HEK293 (cell line): ENCODE data around the gene DNM1L.

Experiments used
- CTCF ChIA-PET: fragments of 350-600 bp; formaldehyde crosslinking; extraction: SDS; loops from one replicate; lab custom pipeline; 2021; ENCODE audit warnings: antibody characterized with exemption; lab: Yijun Ruan, JAX
- POLR2A ChIA-PET: fragments of 300-600 bp; formaldehyde crosslinking; extraction: SDS; loops from one replicate; lab custom pipeline; 2020; ENCODE audit warnings: antibody characterized with exemption, inconsistent platforms; lab: Yijun Ruan, JAX
- H3K27ac ChIP-seq: fragments of 200-500 bp; sonication (Bioruptor generic); 2 replicates; pipeline ENCODE4 v1.5.1; 2014; ENCODE audit warnings: low read depth, low read length, control low read depth, inconsistent platforms; ENCODE audit errors: extremely low read depth
- H3K36me3 ChIP-seq, 2 experiments: fragments of 200-500 bp in 1 of 2; sonication (Bioruptor generic) in 1 of 2; 1 replicate in 1 of 2; 2 replicates in 1 of 2; pipeline ENCODE4 v1.5.1; 2014 to 2017; ENCODE audit warnings: inconsistent platforms in 2 of 2, low read length in 2 of 2; ENCODE audit not compliant: control insufficient read depth in 2 of 2, insufficient read depth in 1 of 2
- H3K4me1 ChIP-seq: fragments of 200-500 bp; sonication (Bioruptor generic); 2 replicates; pipeline ENCODE4 v1.5.1; 2014; ENCODE audit warnings: mild to moderate bottlenecking, low read length, inconsistent platforms; ENCODE audit not compliant: control insufficient read depth, insufficient read depth
- H3K4me3 ChIP-seq: 2 replicates; pipeline ENCODE4 v1.5.1; 2011; ENCODE audit warnings: low read depth, mild to moderate bottlenecking, control low read depth, low read length, moderate library complexity
- H3K9me3 ChIP-seq: fragments of 200-500 bp; sonication (Bioruptor generic); 2 replicates; pipeline ENCODE4 v1.5.1; 2014; ENCODE audit warnings: low read depth, low read length, inconsistent platforms; ENCODE audit not compliant: control insufficient read depth, insufficient read depth
- GLIS1 ChIP-seq: fragments of 450-650 bp; formaldehyde crosslinking; IDR thresholded peaks from 2 replicates; pipeline ENCODE4 v1.5.1; 2016; ENCODE audit warnings: missing biosample characterization, missing genetic modification characterization
- IKZF3 ChIP-seq: fragments of 450-650 bp; IDR thresholded peaks from 2 replicates; pipeline ENCODE4 v1.5.0; 2018; ENCODE audit warnings: missing biosample characterization, mild to moderate bottlenecking, missing genetic modification characterization, moderate library complexity
- OSR2 ChIP-seq: fragments of 450-650 bp; formaldehyde crosslinking; IDR thresholded peaks from 2 replicates; pipeline ENCODE4 v1.5.1; 2016; ENCODE audit warnings: missing biosample characterization, missing genetic modification characterization
- PRDM1 ChIP-seq: fragments of 450-650 bp; formaldehyde crosslinking; IDR thresholded peaks from 2 replicates; pipeline ENCODE4; 2016; ENCODE audit warnings: missing biosample characterization, missing genetic modification characterization
- SETDB1 ChIP-seq: IDR thresholded peaks from one replicate; pipeline ENCODE4 v1.6.1; 2017; ENCODE audit warnings: mild to moderate bottlenecking, low read length, moderate library complexity, mixed read lengths; ENCODE audit not compliant: insufficient read length
- TRIM28 ChIP-seq: IDR thresholded peaks from 2 replicates; pipeline ENCODE4 v1.6.1; 2011; ENCODE audit warnings: low read length, control low read depth, borderline replicate concordance
- WT1 ChIP-seq: fragments of 450-650 bp; formaldehyde crosslinking; IDR thresholded peaks from 2 replicates; pipeline ENCODE4 v1.5.1; 2016; ENCODE audit warnings: missing biosample characterization, missing genetic modification characterization
- ZBTB48 ChIP-seq: fragments of 450-650 bp; formaldehyde crosslinking; IDR thresholded peaks from 2 replicates; pipeline ENCODE4 v1.5.1; 2016; ENCODE audit warnings: missing biosample characterization, missing genetic modification characterization
- ZFHX2 ChIP-seq: fragments of 450-650 bp; formaldehyde crosslinking; conservative IDR thresholded peaks from 2 replicates; pipeline ENCODE4 v1.5.1; 2016; ENCODE audit warnings: missing biosample characterization, missing genetic modification characterization
- ZFP69B ChIP-seq: fragments of 450-650 bp; formaldehyde crosslinking; IDR thresholded peaks from 2 replicates; pipeline ENCODE4 v1.5.1; 2016; ENCODE audit warnings: missing biosample characterization, missing genetic modification characterization
- ZNF132 ChIP-seq: fragments of 450-650 bp; formaldehyde crosslinking; IDR thresholded peaks from 2 replicates; pipeline ENCODE4 v1.5.1; 2017; ENCODE audit warnings: missing biosample characterization, missing genetic modification characterization, borderline replicate concordance
- ZNF155 ChIP-seq: fragments of 450-650 bp; formaldehyde crosslinking; IDR thresholded peaks from 2 replicates; pipeline ENCODE4 v1.5.1; 2016; ENCODE audit warnings: missing biosample characterization, missing genetic modification characterization
- ZNF211 ChIP-seq: fragments of 450-650 bp; formaldehyde crosslinking; IDR thresholded peaks from 2 replicates; pipeline ENCODE4 v1.5.1; 2016; ENCODE audit warnings: low read depth, missing biosample characterization, missing genetic modification characterization
- ZNF248 ChIP-seq: fragments of 450-650 bp; formaldehyde crosslinking; IDR thresholded peaks from 2 replicates; pipeline ENCODE4 v1.5.1; 2017; ENCODE audit warnings: missing biosample characterization, missing genetic modification characterization
- ZNF335 ChIP-seq: fragments of 450-650 bp; formaldehyde crosslinking; conservative IDR thresholded peaks from 2 replicates; pipeline ENCODE4 v1.5.1; 2016; ENCODE audit warnings: missing biosample characterization, missing genetic modification characterization
- ZNF404 ChIP-seq: fragments of 450-650 bp; formaldehyde crosslinking; IDR thresholded peaks from 2 replicates; pipeline ENCODE4 v1.5.1; 2017; ENCODE audit warnings: missing biosample characterization, missing genetic modification characterization
- ZNF521 ChIP-seq: fragments of 450-650 bp; formaldehyde crosslinking; IDR thresholded peaks from 2 replicates; pipeline ENCODE4 v1.5.1; 2017; ENCODE audit warnings: missing biosample characterization, mild to moderate bottlenecking, missing genetic modification characterization
- ZNF549 ChIP-seq: fragments of 450-650 bp; IDR thresholded peaks from 2 replicates; pipeline ENCODE4 v1.5.1; 2018; ENCODE audit warnings: missing biosample characterization, missing genetic modification characterization, mild to moderate bottlenecking, inconsistent platforms, moderate library complexity
- ZNF624 ChIP-seq: fragments of 450-650 bp; formaldehyde crosslinking; IDR thresholded peaks from 2 replicates; pipeline ENCODE4 v1.5.1; 2017; ENCODE audit warnings: missing biosample characterization, missing genetic modification characterization
- ZNF654 ChIP-seq: fragments of 450-650 bp; formaldehyde crosslinking; IDR thresholded peaks from 2 replicates; pipeline ENCODE4 v1.5.1; 2016; ENCODE audit warnings: low read depth, missing biosample characterization, missing genetic modification characterization
- ZSCAN30 ChIP-seq: fragments of 450-650 bp; IDR thresholded peaks from 2 replicates; pipeline ENCODE4 v1.5.1; 2018; ENCODE audit warnings: missing biosample characterization, mild to moderate bottlenecking, missing genetic modification characterization, moderate library complexity
- TF ChIP-seq, protein P1 (sequence below): fragments of 450-650 bp; IDR thresholded peaks from 2 replicates; pipeline ENCODE4 v1.5.1; 2018; ENCODE audit warnings: missing biosample characterization, mild to moderate bottlenecking, missing genetic modification characterization
- TF ChIP-seq, protein P2 (sequence below): IDR thresholded peaks from 2 replicates; pipeline ENCODE4 v1.6.1; 2011; ENCODE audit warnings: mild to moderate bottlenecking, low read depth, low read length, borderline replicate concordance
- TF ChIP-seq, protein P3 (sequence below): fragments of 450-650 bp; formaldehyde crosslinking; IDR thresholded peaks from 2 replicates; pipeline ENCODE4 v1.5.1; 2016; ENCODE audit warnings: missing biosample characterization, missing genetic modification characterization
- TF ChIP-seq, protein P4 (sequence below): fragments of 450-650 bp; formaldehyde crosslinking; IDR thresholded peaks from 2 replicates; pipeline ENCODE4 v1.5.1; 2016; ENCODE audit warnings: missing biosample characterization, missing genetic modification characterization
- TF ChIP-seq, protein P5 (sequence below): fragments of 450-650 bp; formaldehyde crosslinking; IDR thresholded peaks from 2 replicates; pipeline ENCODE4 v1.5.1; 2016; ENCODE audit warnings: missing biosample characterization, missing genetic modification characterization

The DNM1L gene

DNA sequence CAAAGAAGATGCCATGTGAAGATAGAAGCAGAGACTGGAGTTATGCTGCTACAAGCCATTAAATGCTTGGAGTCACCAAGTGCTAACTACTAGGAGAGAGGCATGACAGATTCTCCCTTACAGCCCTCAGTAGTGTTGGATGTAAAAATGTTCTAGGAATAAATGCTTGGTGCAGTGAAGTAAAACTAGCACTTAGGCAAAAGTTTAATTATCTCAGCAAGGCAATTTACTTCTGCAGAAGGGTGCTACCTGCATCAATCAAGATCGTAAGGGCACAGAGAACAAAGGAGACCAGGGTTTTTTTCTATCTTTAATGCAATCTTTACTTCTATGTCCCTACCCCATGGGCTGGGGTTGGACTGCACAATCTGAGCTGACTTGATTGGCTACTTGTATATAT is 9.5 kb upstream of the DNM1L start:
- ChIA-PET CTCF (interaction anchor here (0.9 to 1.4 kb wide), 2 partner anchors 12 to 214 kb away, joined by 5 to 6 read pairs; no protein-coding TSS in a partner anchor), POLR2A (no interaction called here)
- H3K9me3 ChIP-seq, result no peaks in the 10 kb centered on the region
- H3K4me1 ChIP-seq, result no peaks in the 10 kb centered on the region
- no peak overlapping the region for H3K4me3 ChIP-seq
- TF ChIP-seq ZNF404 (tag by site-specific recombination), result no peak
- TF ChIP-seq ZNF132 (tag by site-specific recombination), result no peak
- TF ChIP-seq SETDB1, result peak; percentile 93
- no peak for TF ChIP-seq ZNF624 (tag by site-specific recombination)
- peak; percentile 69; the same call in 1 of the 2 replicates for TF ChIP-seq TRIM28
- no peak overlapping the region for H3K27ac ChIP-seq
- no peaks in the 10 kb centered on the region for H3K36me3 ChIP-seq

DNA sequence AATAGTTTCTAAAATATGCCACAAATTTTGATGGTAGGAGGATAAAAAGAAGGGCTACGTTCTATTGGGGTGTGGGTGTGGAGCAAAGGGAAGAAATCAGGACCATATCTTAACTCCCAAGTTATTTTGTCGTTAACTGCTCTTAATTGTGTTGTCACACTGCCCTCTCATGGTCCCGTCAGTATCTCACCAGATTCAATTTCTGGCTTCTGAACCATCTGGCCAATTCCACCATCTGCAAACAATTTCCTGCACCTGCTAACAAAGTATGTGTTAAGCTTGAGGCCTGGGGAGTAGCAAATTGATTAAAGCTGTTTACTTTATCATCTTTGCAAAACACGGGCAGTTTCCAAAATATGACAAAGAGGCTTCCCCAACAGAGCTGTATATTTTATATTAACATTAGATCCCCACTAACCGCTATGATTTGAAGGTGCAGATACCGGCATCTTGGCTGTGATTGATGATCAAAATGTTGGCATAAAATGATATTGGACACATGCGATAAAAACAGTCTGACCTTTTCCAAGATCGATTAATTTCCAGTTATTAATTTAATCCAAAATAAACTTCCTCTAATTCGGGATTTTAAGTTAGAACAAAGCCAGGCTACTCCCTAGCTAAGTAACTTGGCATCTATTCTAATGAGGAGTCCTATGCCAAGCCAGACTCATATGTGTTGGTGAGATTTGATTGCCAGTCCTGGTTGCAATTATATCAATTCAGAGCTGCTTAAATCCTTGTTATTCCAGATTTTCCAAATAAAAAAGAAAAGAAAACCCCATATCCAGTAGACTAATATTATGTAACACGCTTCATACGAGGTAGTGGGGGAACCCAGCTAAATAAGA is 6.9 kb upstream of the DNM1L start:
- no peaks in the 10 kb centered on the region for H3K36me3 ChIP-seq
- H3K4me1 ChIP-seq, result no peaks in the 10 kb centered on the region
- H3K4me3 ChIP-seq, result no peak overlapping the region
- ChIA-PET CTCF (interaction anchor here (0.6 to 4.5 kb wide), 26 partner anchors 9 to 1020 kb away, joined by 3 to 37 read pairs (median 4); partner anchors contain the start of gene YARS2), POLR2A (no interaction called here)
- no peaks in the 10 kb centered on the region for H3K9me3 ChIP-seq
- no peak overlapping the region for H3K27ac ChIP-seq
- TF ChIP-seq ZNF521 (tag by site-specific recombination) (no peak), PRDM1 (tag by site-specific recombination) (no peak), ZBTB48 (tag by site-specific recombination) (no peak), ZFP69B (tag by site-specific recombination) (no peak), ZNF211 (tag by site-specific recombination) (no peak), ZSCAN30 (tag by site-specific recombination) (peak; percentile 21; the same call in 1 of the 2 replicates), ZNF335 (tag by site-specific recombination) (0 out of 2 replicates have a peak, but pooled peaks have one; percentile 22), IKZF3 (tag by site-specific recombination) (peak; percentile 50; the same call in 1 of the 2 replicates), ZNF549 (no peak), ZFHX2 (tag by site-specific recombination) (no peak), WT1 (tag by site-specific recombination) (peak; percentile 59; the same call in 1 of the 2 replicates), ZNF248 (no peak), ZNF654 (peak; percentile 92), GLIS1 (tag by site-specific recombination) (0 out of 2 replicates have a peak, but pooled peaks have one; percentile 9), OSR2 (tag by site-specific recombination) (peak; percentile 52), ZNF155 (tag by site-specific recombination) (no peak)
- TF ChIP-seq, protein P1, sequence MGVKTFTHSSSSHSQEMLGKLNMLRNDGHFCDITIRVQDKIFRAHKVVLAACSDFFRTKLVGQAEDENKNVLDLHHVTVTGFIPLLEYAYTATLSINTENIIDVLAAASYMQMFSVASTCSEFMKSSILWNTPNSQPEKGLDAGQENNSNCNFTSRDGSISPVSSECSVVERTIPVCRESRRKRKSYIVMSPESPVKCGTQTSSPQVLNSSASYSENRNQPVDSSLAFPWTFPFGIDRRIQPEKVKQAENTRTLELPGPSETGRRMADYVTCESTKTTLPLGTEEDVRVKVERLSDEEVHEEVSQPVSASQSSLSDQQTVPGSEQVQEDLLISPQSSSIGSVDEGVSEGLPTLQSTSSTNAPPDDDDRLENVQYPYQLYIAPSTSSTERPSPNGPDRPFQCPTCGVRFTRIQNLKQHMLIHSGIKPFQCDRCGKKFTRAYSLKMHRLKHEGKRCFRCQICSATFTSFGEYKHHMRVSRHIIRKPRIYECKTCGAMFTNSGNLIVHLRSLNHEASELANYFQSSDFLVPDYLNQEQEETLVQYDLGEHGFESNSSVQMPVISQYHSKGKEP (tag by site-specific recombination), result peak; percentile 12; the same call in 1 of the 2 replicates
- TF ChIP-seq, protein P2, sequence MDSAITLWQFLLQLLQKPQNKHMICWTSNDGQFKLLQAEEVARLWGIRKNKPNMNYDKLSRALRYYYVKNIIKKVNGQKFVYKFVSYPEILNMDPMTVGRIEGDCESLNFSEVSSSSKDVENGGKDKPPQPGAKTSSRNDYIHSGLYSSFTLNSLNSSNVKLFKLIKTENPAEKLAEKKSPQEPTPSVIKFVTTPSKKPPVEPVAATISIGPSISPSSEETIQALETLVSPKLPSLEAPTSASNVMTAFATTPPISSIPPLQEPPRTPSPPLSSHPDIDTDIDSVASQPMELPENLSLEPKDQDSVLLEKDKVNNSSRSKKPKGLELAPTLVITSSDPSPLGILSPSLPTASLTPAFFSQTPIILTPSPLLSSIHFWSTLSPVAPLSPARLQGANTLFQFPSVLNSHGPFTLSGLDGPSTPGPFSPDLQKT, result no peak
- TF ChIP-seq, protein P3, sequence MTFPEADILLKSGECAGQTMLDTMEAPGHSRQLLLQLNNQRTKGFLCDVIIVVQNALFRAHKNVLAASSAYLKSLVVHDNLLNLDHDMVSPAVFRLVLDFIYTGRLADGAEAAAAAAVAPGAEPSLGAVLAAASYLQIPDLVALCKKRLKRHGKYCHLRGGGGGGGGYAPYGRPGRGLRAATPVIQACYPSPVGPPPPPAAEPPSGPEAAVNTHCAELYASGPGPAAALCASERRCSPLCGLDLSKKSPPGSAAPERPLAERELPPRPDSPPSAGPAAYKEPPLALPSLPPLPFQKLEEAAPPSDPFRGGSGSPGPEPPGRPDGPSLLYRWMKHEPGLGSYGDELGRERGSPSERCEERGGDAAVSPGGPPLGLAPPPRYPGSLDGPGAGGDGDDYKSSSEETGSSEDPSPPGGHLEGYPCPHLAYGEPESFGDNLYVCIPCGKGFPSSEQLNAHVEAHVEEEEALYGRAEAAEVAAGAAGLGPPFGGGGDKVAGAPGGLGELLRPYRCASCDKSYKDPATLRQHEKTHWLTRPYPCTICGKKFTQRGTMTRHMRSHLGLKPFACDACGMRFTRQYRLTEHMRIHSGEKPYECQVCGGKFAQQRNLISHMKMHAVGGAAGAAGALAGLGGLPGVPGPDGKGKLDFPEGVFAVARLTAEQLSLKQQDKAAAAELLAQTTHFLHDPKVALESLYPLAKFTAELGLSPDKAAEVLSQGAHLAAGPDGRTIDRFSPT (tag by site-specific recombination), result no peak
- TF ChIP-seq, protein P4, sequence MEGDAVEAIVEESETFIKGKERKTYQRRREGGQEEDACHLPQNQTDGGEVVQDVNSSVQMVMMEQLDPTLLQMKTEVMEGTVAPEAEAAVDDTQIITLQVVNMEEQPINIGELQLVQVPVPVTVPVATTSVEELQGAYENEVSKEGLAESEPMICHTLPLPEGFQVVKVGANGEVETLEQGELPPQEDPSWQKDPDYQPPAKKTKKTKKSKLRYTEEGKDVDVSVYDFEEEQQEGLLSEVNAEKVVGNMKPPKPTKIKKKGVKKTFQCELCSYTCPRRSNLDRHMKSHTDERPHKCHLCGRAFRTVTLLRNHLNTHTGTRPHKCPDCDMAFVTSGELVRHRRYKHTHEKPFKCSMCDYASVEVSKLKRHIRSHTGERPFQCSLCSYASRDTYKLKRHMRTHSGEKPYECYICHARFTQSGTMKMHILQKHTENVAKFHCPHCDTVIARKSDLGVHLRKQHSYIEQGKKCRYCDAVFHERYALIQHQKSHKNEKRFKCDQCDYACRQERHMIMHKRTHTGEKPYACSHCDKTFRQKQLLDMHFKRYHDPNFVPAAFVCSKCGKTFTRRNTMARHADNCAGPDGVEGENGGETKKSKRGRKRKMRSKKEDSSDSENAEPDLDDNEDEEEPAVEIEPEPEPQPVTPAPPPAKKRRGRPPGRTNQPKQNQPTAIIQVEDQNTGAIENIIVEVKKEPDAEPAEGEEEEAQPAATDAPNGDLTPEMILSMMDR, result peak; percentile 59; the same call in 1 of the 2 replicates
- TF ChIP-seq, protein P5, sequence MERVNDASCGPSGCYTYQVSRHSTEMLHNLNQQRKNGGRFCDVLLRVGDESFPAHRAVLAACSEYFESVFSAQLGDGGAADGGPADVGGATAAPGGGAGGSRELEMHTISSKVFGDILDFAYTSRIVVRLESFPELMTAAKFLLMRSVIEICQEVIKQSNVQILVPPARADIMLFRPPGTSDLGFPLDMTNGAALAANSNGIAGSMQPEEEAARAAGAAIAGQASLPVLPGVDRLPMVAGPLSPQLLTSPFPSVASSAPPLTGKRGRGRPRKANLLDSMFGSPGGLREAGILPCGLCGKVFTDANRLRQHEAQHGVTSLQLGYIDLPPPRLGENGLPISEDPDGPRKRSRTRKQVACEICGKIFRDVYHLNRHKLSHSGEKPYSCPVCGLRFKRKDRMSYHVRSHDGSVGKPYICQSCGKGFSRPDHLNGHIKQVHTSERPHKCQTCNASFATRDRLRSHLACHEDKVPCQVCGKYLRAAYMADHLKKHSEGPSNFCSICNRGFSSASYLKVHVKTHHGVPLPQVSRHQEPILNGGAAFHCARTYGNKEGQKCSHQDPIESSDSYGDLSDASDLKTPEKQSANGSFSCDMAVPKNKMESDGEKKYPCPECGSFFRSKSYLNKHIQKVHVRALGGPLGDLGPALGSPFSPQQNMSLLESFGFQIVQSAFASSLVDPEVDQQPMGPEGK (tag by site-specific recombination), result no peak
